ENCODE data around the gene PREPL.

The PREPL gene

DNA sequence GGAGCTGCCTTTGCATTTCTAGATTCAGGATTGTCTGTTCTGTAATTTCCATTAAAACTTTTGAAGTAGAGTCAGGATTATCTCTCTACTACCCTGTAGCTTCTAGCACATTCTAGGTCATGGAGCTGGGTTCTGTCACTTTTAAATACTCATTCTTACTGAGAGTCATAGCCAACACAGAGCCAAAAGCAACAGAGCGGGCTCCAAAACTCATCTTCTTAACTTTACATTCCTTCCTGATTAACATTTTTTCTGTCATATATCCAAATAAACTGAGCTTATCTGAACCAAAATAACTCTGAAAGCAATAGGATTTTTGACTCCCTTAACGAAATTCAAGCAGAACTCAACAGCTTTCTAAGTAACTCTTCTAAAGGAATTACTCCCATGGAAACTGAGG is 12.9 kb downstream of the PREPL start:
- H3K27me3 ChIP-seq (ENCODE audit: control insufficient read depth, insufficient read depth, low read length), result no peaks in the 10 kb centered on the region
- no peaks in the 10 kb centered on the region for H3K36me3 ChIP-seq (ENCODE audit: control insufficient read depth, insufficient read depth, low read length)
- no peak overlapping the region for H3K4me3 ChIP-seq (ENCODE audit: low read length)
- no peak for DNase-seq (ENCODE audit: low read depth, low spot score)
- no peaks in the 10 kb centered on the region; the same call in 1 of the 2 replicates for H3K4me1 ChIP-seq (ENCODE audit: control insufficient read depth, insufficient read depth, low read length)
- no peak overlapping the region for H3K27ac ChIP-seq (ENCODE audit: low read length)
- H3K9me3 ChIP-seq (ENCODE audit: control insufficient read depth, insufficient read depth, low read length), result no peaks in the 10 kb centered on the region
- WGBS (ENCODE audit: insufficient coverage, insufficient read length), result no CpG with 5 or more reads among the region's 2 CpGs

DNA sequence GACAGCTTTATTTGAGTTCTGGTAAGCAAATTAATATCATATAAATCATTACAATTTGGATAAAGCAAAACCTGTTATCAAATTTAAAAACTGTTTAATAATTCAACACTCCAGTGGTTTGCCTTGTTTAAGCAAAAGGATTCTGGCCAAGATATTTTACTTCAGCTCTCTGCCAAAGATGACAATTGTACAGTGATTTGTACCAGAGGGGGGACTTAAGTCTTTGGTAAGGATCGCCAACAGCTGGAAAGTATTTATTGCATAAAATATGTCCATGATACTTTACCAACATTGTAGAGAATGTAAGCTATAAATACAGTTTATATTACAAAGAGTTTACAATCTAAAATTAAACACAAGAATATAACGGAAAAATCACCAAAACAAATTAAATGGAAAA is 13.8 kb downstream of the PREPL start:
- no CpG with 5 or more reads among the region's 2 CpGs for WGBS (ENCODE audit: insufficient coverage, insufficient read length)
- H3K36me3 ChIP-seq (ENCODE audit: control insufficient read depth, insufficient read depth, low read length), result no peaks in the 10 kb centered on the region
- no peak overlapping the region for H3K27ac ChIP-seq (ENCODE audit: low read length)
- no peak for DNase-seq (ENCODE audit: low read depth, low spot score)
- H3K4me3 ChIP-seq (ENCODE audit: low read length), result no peak overlapping the region
- no peaks in the 10 kb centered on the region for H3K9me3 ChIP-seq (ENCODE audit: control insufficient read depth, insufficient read depth, low read length)
- no peaks in the 10 kb centered on the region; the same call in 1 of the 2 replicates for H3K4me1 ChIP-seq (ENCODE audit: control insufficient read depth, insufficient read depth, low read length)
- H3K27me3 ChIP-seq (ENCODE audit: control insufficient read depth, insufficient read depth, low read length), result no peaks in the 10 kb centered on the region

DNA sequence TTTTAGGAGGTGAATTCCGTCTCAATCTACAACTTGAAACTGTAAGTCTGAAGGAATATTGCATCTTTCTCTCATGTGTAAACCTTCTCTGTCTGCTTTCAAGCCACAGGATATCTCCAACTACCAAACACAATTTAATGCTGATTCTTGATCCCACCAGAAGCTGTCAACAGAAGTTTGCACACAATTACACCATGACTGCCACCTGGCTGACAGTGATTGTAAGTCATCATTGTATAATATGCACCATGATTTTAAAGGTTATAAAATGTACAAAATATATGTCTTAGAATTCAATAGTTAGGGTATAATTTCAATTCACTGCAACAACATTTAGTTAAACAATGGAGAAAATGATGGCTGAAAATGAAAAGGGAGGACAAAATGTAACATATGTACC is 18.4 kb downstream of the PREPL start:
- Histone ChIP-seq H3K4me3 (ENCODE audit: low read length) (no peak overlapping the region), H3K27me3 (ENCODE audit: control insufficient read depth, insufficient read depth, low read length) (no peaks in the 10 kb centered on the region), H3K9me3 (ENCODE audit: control insufficient read depth, insufficient read depth, low read length) (no peaks in the 10 kb centered on the region), H3K36me3 (ENCODE audit: control insufficient read depth, insufficient read depth, low read length) (peaks cover 3% of the 10 kb centered on the region; the same call in 1 of the 2 replicates), H3K4me1 (ENCODE audit: control insufficient read depth, insufficient read depth, low read length) (no peaks in the 10 kb centered on the region), H3K27ac (ENCODE audit: low read length) (no peak overlapping the region)
- WGBS (ENCODE audit: insufficient coverage, insufficient read length), result no CpG with 5 or more reads among the region's 1 CpG
- no peak for DNase-seq (ENCODE audit: low read depth, low spot score)

DNA sequence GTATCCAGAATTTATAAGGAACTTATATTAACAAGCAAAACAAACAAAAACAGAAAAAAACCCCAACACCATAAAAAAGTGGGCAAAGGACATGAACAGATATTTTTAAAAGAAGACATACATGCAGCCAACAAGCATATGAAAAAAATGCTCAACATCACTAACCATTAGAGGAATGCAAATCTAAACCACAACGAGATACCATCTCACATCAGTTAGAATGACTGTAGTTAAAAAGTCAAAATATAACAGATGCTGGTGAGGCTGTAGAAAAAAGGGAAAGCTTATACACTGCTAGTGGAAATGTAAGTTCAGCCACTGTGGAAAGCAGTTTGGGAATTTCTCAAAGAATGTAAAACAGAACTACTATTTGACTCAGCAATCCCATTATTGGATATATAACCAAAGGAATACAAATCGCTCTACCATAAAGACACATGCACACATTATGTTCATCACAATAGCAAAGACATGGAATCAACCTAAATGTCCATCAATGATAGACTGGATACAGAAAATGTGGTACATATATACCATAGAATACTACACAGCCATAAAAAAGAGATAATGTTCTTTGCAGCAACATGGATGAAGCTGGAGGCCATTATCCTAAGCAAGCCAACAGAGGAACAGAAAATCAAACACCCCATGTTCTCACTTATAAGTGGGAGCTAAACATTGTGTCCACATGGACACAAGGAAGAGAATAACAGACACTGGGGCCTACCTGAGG is 25.3 kb downstream of the PREPL start:
- Histone ChIP-seq H3K4me3 (ENCODE audit: low read length) (no peak overlapping the region), H3K27me3 (ENCODE audit: control insufficient read depth, insufficient read depth, low read length) (no peaks in the 10 kb centered on the region), H3K4me1 (ENCODE audit: control insufficient read depth, insufficient read depth, low read length) (no peaks in the 10 kb centered on the region), H3K36me3 (ENCODE audit: control insufficient read depth, insufficient read depth, low read length) (peaks cover 3% of the 10 kb centered on the region; the same call in 1 of the 2 replicates), H3K9me3 (ENCODE audit: control insufficient read depth, insufficient read depth, low read length) (no peaks in the 10 kb centered on the region), H3K27ac (ENCODE audit: low read length) (no peak overlapping the region)
- no CpG with 5 or more reads among the region's 2 CpGs for WGBS (ENCODE audit: insufficient coverage, insufficient read length)
- DNase-seq (ENCODE audit: low read depth, low spot score), result no peak

DNA sequence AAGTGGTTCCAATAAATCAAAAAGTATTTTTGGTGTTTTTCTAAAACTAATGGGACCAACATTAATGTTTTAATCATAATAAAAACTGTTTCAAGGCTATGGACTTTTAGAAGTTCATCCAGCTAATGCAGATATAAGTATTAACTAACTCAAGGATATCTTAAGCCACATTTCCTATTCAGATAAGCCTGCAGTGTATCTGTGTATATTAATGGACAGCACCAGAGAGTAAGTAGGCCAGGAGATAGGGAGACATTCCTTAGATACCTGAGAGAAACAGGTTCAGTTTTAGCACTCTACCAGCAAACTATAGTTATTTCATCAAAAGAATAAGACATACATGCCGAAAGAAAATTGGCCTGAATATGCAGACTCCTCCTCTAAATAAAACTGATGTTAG is 27.3 kb downstream of the PREPL start:
- no peak for DNase-seq (ENCODE audit: low read depth, low spot score)
- Histone ChIP-seq H3K4me3 (ENCODE audit: low read length) (no peak overlapping the region), H3K36me3 (ENCODE audit: control insufficient read depth, insufficient read depth, low read length) (peaks cover 3% of the 10 kb centered on the region; the same call in 1 of the 2 replicates), H3K4me1 (ENCODE audit: control insufficient read depth, insufficient read depth, low read length) (no peaks in the 10 kb centered on the region), H3K27me3 (ENCODE audit: control insufficient read depth, insufficient read depth, low read length) (no peaks in the 10 kb centered on the region), H3K9me3 (ENCODE audit: control insufficient read depth, insufficient read depth, low read length) (no peaks in the 10 kb centered on the region), H3K27ac (ENCODE audit: low read length) (no peak overlapping the region)
- WGBS (ENCODE audit: insufficient coverage, insufficient read length), result no CpG with 5 or more reads among the region's 1 CpG

DNA sequence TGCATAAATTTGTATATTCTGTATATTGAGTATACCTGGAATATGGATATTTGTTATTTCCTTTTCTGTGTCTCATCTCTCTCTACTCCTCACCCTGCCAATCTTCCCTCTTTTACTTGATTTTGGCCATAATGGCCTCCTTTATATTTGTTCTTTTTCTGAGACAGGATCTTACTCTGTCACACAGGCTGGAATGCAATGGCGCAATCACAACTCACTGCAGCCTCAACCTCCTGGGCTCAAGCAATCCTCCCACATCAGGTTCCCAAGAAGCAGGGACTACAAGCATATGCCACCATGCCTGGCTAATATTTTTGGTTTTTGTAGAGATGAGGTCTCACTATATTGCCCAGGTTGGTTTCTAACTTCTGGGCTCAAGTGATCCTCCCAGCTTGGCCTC is 30.5 kb downstream of the PREPL start:
- DNase-seq (ENCODE audit: low read depth, low spot score), result no peak

DNA sequence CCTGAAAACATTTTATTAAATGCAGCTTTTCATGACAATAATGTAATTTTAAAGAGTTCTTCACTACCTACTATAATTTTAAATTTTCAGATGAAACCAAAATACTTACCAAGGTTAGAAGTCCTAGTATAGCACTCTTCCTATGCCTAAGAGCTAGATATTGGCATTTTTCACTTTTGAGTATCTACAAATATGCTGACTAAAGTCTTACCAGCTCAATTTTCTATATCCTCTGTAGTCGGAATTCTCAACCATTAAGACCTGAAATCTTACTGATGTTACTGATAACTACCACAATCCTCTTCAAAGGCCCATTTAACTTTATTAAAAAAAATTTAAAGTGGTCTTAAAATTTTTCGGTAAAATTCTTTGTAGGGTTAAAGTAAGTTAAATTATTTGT is 32.0 kb downstream of the PREPL start:
- no peaks in the 10 kb centered on the region for H3K27me3 ChIP-seq (ENCODE audit: control insufficient read depth, insufficient read depth, low read length)
- no peaks in the 10 kb centered on the region; the same call in 1 of the 2 replicates for H3K36me3 ChIP-seq (ENCODE audit: control insufficient read depth, insufficient read depth, low read length)
- no peak overlapping the region for H3K27ac ChIP-seq (ENCODE audit: low read length)
- no peaks in the 10 kb centered on the region for H3K9me3 ChIP-seq (ENCODE audit: control insufficient read depth, insufficient read depth, low read length)
- DNase-seq (ENCODE audit: low read depth, low spot score), result no peak
- H3K4me3 ChIP-seq (ENCODE audit: low read length), result no peak overlapping the region
- WGBS (ENCODE audit: insufficient coverage, insufficient read length), result 100% methylated on average over 1 of the region's 2 CpGs
- 0 out of 2 replicates have a peak, but pooled peaks cover 1% of the 10 kb centered on the region for H3K4me1 ChIP-seq (ENCODE audit: control insufficient read depth, insufficient read depth, low read length)

More for the DNA sequence above, 30.5 kb downstream of the PREPL start:
- no peaks in the 10 kb centered on the region for H3K27me3 ChIP-seq (ENCODE audit: control insufficient read depth, insufficient read depth, low read length)
- no peak overlapping the region for H3K4me3 ChIP-seq (ENCODE audit: low read length)
- H3K4me1 ChIP-seq (ENCODE audit: control insufficient read depth, insufficient read depth, low read length), result no peaks in the 10 kb centered on the region
- no peaks in the 10 kb centered on the region for H3K9me3 ChIP-seq (ENCODE audit: control insufficient read depth, insufficient read depth, low read length)
- H3K27ac ChIP-seq (ENCODE audit: low read length), result no peak overlapping the region
- H3K36me3 ChIP-seq (ENCODE audit: control insufficient read depth, insufficient read depth, low read length), result no peaks in the 10 kb centered on the region; the same call in 1 of the 2 replicates
- no CpG with 5 or more reads among the region's 1 CpG for WGBS (ENCODE audit: insufficient coverage, insufficient read length)

DNA sequence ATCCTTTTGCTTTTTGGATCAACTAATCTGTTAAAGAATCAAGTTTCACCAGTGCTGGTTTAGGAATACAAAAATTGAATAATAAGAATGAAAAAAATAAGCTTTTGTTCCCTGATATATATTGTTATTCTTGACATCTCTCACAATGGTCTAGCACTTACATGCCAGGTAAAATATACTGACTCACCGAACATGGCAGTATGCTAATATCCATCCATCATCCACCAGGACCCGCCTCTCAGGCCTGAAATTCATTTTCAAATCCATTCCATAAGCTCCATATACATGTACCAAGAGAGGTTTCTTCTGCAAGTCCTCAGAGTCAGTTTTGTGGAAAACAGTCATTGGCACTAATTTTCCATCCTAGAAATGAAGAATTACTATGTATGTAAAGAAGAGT is 32.5 kb downstream of the PREPL start:
- no peak overlapping the region for H3K4me3 ChIP-seq (ENCODE audit: low read length)
- DNase-seq (ENCODE audit: low read depth, low spot score), result no peak
- H3K4me1 ChIP-seq (ENCODE audit: control insufficient read depth, insufficient read depth, low read length), result 0 out of 2 replicates have a peak, but pooled peaks cover 1% of the 10 kb centered on the region
- H3K9me3 ChIP-seq (ENCODE audit: control insufficient read depth, insufficient read depth, low read length), result no peaks in the 10 kb centered on the region
- no peaks in the 10 kb centered on the region; the same call in 1 of the 2 replicates for H3K36me3 ChIP-seq (ENCODE audit: control insufficient read depth, insufficient read depth, low read length)
- no CpG with 5 or more reads among the region's 2 CpGs for WGBS (ENCODE audit: insufficient coverage, insufficient read length)
- H3K27ac ChIP-seq (ENCODE audit: low read length), result no peak overlapping the region
- H3K27me3 ChIP-seq (ENCODE audit: control insufficient read depth, insufficient read depth, low read length), result no peaks in the 10 kb centered on the region

DNA sequence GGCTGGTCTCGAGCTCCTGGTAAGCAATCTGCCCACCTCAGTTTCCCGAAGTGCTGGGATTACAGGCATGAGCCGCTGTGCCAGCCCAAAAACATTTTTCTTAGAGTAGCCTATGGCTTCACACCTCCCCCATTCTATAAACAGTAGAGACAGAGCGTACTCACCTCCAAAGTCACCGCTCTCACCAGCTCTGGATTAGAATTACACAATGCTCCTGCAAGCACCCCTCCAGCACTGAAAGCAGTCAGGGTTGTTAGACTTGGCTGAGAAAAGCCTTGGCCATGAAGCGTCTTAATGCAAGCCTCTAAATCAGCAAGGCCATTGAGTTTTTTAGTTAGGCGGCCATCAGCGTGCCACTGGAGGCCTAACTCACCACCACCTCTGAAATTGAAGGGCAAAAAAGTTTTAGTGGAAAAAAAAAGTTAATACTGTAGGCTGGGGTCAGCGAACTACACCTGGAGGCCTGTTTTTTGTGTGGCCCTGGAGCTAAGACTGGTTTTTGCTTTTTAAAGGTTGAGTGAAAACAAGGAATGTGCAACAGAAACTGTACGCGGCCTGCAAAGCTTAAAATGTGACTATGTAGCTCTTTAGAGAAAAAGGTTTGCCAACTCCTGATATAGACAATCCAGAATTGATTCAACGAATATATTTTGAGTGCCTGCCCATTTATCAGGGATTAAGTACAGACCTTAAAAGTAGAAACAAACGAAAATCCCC is 34.6 kb downstream of the PREPL start:
- Histone ChIP-seq H3K27ac (ENCODE audit: low read length) (no peak overlapping the region), H3K36me3 (ENCODE audit: control insufficient read depth, insufficient read depth, low read length) (peaks cover 3% of the 10 kb centered on the region; the same call in 1 of the 2 replicates), H3K9me3 (ENCODE audit: control insufficient read depth, insufficient read depth, low read length) (no peaks in the 10 kb centered on the region), H3K4me1 (ENCODE audit: control insufficient read depth, insufficient read depth, low read length) (0 out of 2 replicates have a peak, but pooled peaks cover 1% of the 10 kb centered on the region), H3K27me3 (ENCODE audit: control insufficient read depth, insufficient read depth, low read length) (no peaks in the 10 kb centered on the region), H3K4me3 (ENCODE audit: low read length) (no peak overlapping the region)
- WGBS (ENCODE audit: insufficient coverage, insufficient read length), result no CpG with 5 or more reads among the region's 13 CpGs
- DNase-seq (ENCODE audit: low read depth, low spot score), result no peak

DNA sequence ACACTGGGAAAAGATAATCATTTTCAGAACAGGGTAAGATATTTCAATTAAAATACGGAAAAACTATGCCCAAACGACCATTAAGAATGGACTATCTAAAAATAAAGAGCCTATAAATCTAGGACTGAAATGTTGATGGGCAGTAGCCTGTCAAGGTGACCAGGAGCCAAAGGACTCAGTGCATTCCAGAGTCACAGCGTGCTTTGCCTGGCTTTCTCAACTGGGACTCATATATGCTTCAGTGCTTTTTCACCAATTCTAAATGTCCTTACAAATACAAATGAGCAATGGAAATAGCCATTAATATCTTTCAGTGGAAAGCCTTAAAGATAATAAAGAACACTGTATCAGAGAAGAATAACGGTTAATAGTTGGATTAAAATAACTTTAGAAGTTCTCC is 35.4 kb downstream of the PREPL start:
- H3K27me3 ChIP-seq (ENCODE audit: control insufficient read depth, insufficient read depth, low read length), result no peaks in the 10 kb centered on the region
- WGBS (ENCODE audit: insufficient coverage, insufficient read length), result no CpG with 5 or more reads among the region's 4 CpGs
- no peak for DNase-seq (ENCODE audit: low read depth, low spot score)
- H3K27ac ChIP-seq (ENCODE audit: low read length), result no peak overlapping the region
- H3K4me1 ChIP-seq (ENCODE audit: control insufficient read depth, insufficient read depth, low read length), result 0 out of 2 replicates have a peak, but pooled peaks cover 1% of the 10 kb centered on the region
- H3K4me3 ChIP-seq (ENCODE audit: low read length), result no peak overlapping the region
- peaks cover 5% of the 10 kb centered on the region; the same call in 1 of the 2 replicates for H3K36me3 ChIP-seq (ENCODE audit: control insufficient read depth, insufficient read depth, low read length)
- no peaks in the 10 kb centered on the region for H3K9me3 ChIP-seq (ENCODE audit: control insufficient read depth, insufficient read depth, low read length)
